GM04504 (cell line): Measurements from ENCODE around the gene AMMECR1L.
"Not testable (repeated sequence)": the region's sequence is repeated elsewhere in the genome, so short reads cannot be mapped to it uniquely, and the experiment has no call there.

Experiments
- DNase-seq: peaks from one replicate; pipeline ENCODE4 v3.0.0-alpha.2; 2012; ENCODE audit warnings: low read depth

AMMECR1L gene

GRCh38 chr2:127841466-127842178 is 44.1 kb downstream of the AMMECR1L start:
- DNase-seq: no peak

DNA sequence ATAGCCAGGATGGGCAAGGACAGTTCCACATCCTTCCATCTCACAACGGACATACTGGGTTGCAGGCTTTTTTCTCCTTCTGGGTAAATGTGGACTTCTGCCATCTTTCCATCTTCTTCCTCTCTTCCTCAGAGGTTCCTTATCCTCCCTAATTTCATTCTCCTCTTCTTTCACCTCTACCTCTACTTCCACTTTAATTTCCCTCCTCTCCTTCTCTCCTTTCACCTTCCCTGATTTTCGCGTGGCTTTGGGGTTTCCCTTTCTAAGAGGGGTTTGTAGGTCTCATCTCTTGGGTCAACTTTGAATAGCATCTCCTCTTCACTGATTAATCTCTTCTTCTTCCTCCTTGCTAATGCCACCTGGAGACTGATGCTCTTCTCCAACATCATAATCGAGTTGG is 44.9 kb downstream of the AMMECR1L start:
- no peak for DNase-seq

GRCh38 chr2:127834951-127835350 is 50.8 kb downstream of the AMMECR1L start:
- no peak for DNase-seq

- DNase-seq: no peak
Observed at GRCh38 chr2:127829845-127830246, 55.9 kb downstream of the AMMECR1L start.

- not testable (repeated sequence) for DNase-seq
Observed at GRCh38 chr2:127826708-127827107, 59.0 kb downstream of the AMMECR1L start.

GRCh38 chr2:127826047-127826446 is 59.7 kb downstream of the AMMECR1L start:
- no peak for DNase-seq

- no peak for DNase-seq
Observed at GRCh38 chr2:127820080-127820668, 65.6 kb downstream of the AMMECR1L start.

GRCh38 chr2:127818794-127819425 is 66.8 kb downstream of the AMMECR1L start:
- no peak for DNase-seq

DNA sequence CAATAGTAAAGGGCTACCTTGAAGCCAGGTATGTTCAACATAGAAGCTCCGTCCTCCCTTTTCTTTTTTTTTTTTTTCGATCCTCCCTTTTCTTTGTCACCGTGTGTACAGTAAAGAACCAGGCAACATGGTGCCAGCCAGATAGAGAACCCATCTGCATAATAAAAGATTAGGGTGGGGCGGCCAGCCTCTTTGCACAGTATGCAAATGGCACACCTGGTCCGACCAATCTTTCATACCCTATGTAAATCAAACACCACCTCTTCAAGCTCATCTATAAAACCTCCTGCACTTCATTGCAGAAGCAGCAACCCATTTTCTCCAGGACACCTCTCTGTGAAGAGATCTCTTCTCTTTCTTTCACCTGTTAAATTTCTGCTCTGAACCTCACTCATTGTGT is 67.5 kb downstream of the AMMECR1L start:
- no peak for DNase-seq

DNA sequence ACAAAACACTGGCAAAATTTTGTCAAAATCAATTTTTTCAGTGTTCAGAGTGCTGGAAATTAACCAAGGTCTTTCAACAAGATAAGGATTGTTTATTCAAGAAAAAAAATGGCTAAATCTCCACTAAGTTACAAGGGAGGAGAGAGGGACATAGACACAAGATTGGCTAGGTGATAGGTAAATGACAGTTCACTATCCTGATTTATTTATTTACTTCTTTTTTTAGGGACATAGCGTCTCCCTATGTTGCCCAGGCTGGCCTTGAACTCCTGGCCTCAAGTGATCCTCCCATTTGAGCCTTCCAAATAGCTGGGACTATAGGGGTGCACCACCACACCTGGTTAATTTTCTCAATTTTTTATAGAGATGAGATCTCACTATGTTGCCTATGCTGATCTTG is 71.1 kb downstream of the AMMECR1L start:
- DNase-seq: no peak

DNA sequence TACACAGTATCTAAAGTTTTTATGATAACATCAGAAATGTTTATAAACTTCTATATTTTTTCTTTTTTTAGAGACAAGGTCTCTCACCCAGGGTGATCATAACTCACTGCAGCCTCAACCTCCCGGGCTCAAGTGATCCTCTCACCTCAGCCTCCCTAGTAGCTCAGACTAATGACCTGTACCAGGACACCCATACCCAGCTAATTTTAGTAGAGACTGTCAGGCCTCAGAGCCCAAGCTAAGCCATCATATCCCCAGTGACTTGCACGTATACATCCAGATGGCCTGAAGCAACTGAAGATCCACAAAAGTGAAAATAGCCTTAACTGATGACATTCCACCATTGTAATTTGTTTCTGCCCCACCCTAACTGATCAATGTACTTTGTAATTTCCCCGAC is 73.3 kb downstream of the AMMECR1L start:
- DNase-seq: not testable (repeated sequence)
